ENCODE data around the gene NCSTN.
"Not testable (repeated sequence)": the region's sequence is repeated elsewhere in the genome, so short reads cannot be mapped to it uniquely, and the experiment has no call there.

NCSTN gene

GRCh38 chr1:160374306-160375110 lies 31.3 kb downstream of the NCSTN start:
- DNase-seq: no peak

- peak; percentile 63 for DNase-seq
Observed at GRCh38 chr1:160375788-160376524, 32.8 kb downstream of the NCSTN start.

- DNase-seq: peak; percentile 87
Observed at GRCh38 chr1:160376525-160377131, 33.4 kb downstream of the NCSTN start.

- no peak for DNase-seq
Observed at GRCh38 chr1:160377585-160378206, 34.5 kb downstream of the NCSTN start.

- not testable (repeated sequence) for DNase-seq
Observed at GRCh38 chr1:160384812-160385211, 41.6 kb downstream of the NCSTN start.

GRCh38 chr1:160388406-160388805 lies 45.2 kb downstream of the NCSTN start:
- DNase-seq: not testable (repeated sequence)

GRCh38 chr1:160394673-160395072 lies 51.5 kb downstream of the NCSTN start:
- no peak for DNase-seq

GRCh38 chr1:160397651-160398050 lies 54.5 kb downstream of the NCSTN start:
- no peak for DNase-seq

- no peak for DNase-seq
Observed at GRCh38 chr1:160398823-160399222, 55.6 kb downstream of the NCSTN start.

GRCh38 chr1:160399544-160400222 lies 56.5 kb downstream of the NCSTN start:
- DNase-seq: no peak

- DNase-seq: peak; percentile 70
Observed at GRCh38 chr1:160400223-160400645, 57.1 kb downstream of the NCSTN start, which contains the start of gene VANGL2. Gene VANGL2 (plus strand): TSS chr1:160400564. CDS start chr1:160415838, 15,274 bp downstream.

- DNase-seq: no peak
Observed at GRCh38 chr1:160400646-160401486, 57.7 kb downstream of the NCSTN start.

GRCh38 chr1:160401487-160401805 lies 58.3 kb downstream of the NCSTN start:
- no peak for DNase-seq

GRCh38 chr1:160402001-160402795 lies 59.0 kb downstream of the NCSTN start:
- no peak for DNase-seq

- no peak for DNase-seq
Observed at GRCh38 chr1:160403244-160403643, 60.1 kb downstream of the NCSTN start.

- no peak for DNase-seq
Observed at GRCh38 chr1:160404094-160404493, 60.9 kb downstream of the NCSTN start.

- no peak for DNase-seq
Observed at GRCh38 chr1:160405331-160405877, 62.2 kb downstream of the NCSTN start.

- DNase-seq: no peak
Observed at GRCh38 chr1:160406131-160406968, 63.2 kb downstream of the NCSTN start.

All from hematopoietic multipotent progenitor cell treated with erythropoietin and hydrocortisone succinate and interleukin-3 and kit ligand, for 6 days (in vitro differentiated cells).